Measurements from ENCODE around the gene ZSWIM4. TPM values are rescaled to one million over a fixed set of nuclear protein-coding genes. Genes with fewer than 3 reads are reported as not detected.

Gene ZSWIM4
- total RNA-seq, 1 experiment from 2014 or later, result 5.4 TPM

DNA sequence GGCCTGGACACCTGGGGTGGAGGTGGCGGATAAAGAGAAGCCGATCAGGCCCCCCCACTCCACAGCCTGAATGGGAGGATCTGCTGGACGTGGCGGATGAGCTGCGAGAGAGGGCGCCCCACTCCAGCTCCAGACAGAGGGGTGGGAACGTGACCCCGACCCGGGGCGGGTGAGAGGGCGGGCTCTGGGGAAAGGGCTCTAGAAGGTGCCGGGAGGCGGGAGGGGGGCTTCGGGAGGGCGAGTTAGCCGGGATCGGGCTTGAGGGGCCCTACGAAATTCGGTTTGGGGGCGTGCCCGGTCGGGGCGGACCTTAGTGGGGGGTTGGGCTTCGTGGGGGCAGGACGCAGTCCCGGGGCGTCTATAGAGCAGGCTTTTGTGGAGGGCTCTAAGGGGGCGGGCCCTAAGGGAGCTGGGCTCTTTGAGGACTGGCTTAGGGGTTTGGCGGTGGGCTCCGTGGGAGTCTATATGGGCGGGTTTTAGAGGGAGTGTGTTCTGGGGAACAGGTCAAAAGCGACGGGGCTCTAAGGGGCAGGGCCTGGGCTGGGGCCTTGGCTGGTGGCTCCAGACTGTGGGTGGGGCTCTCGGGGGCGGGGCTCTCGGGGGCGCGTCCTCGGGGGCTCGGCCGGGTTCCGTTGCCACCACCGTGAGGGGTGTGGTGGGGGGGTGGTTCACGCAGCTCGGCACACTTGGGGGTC is 77.6 kb downstream of the ZSWIM4 start:
- DNase-seq (ENCODE audit: low read depth), result peak; percentile 49

DNA sequence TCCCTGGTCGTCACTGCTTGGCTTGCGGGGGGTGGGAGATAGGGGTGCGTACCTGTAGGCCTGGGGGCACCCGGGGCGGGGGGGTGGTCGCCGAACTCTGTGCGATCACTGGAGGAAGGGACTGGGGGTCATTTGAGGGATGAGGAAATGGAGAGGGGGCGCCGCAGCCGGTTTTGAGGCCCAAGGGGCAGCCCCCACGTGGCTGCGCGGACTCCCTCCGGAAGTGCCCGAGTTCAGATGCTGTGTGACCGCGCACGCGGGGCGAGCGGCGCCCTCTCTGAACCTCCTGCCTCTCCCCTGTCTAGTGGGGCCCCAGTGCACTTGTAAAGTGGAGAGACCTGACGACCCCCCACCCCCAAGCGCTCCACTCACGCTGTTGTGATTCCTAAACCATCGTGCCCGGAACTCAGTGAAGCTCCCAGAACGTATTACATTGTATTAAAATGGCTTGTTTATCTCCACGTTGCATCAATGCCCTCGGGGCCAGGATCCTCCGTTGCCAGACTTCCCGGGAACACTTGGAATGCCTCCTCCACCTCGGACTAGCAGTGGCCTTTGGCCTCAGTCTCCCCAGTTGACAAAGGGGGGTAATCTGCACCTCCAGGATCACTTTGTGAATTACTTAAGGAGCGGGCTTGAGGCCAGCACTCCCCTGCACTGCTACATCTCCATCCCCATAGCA is 78.7 kb downstream of the ZSWIM4 start:
- DNase-seq (ENCODE audit: low read depth), result no peak

DNA sequence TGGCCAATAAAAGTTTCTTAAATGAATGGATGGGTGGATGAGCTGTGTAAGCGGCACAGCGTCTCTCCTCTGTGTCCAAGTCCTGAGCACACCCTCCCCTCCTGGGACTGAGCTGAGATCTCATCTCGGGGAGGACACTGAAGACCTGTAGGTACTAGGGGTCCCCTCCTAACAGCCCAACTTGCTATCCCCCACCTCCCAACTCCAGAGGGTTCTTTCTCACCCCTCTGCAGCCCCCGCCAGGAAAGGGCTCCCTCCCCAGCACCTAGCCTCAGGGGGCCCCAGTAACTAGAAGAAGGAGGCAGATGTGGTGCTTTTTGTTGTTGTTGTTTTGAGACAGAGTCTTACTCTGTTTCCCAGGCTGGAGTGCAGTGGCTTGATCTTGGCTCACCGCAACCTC is 80.6 kb downstream of the ZSWIM4 start:
- DNase-seq (ENCODE audit: low read depth), result no peak

DNA sequence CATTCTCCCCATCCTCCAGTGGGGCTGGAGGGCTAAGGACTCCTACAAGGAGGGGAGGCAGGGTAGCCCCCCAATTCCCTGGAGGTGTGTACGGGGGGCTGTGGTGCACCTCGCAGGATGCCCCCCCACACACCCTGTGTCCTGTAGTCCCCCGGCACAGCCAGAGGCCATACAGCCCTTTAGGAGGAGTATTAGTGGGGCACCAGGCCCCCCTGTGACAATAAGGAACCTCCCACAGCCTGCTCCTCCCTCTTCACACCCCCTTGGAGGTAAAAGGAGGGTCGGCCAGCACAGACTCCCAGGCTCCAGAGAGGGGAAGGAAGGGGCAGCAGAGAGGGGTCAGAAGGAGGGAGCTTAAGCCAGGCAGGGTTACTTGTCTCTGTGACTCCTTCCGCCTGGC is 81.6 kb downstream of the ZSWIM4 start, which contains the start of gene NANOS3:
NANOS3 (plus strand) TSS at position 301 of the 400 bp plus-strand sequence. CDS start 115 bp downstream, outside the sequence.
- DNase-seq (ENCODE audit: low read depth), result no peak

DNA sequence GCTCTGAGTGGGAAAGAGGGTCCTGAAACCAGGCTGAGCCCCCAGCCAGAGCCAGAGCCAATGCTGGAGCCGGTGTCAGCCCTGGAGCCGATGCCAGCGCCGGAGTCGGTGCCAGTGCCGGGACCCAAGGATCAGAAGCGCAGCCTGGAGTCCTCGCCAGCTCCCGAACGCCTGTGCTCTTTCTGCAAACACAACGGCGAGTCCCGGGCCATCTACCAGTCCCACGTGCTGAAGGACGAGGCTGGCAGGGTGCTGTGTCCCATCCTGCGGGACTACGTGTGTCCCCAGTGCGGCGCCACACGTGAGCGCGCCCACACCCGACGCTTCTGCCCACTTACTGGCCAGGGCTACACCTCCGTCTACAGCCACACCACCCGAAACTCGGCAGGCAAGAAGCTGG is 82.1 kb downstream of the ZSWIM4 start:
- no peak for DNase-seq (ENCODE audit: low read depth)

DNA sequence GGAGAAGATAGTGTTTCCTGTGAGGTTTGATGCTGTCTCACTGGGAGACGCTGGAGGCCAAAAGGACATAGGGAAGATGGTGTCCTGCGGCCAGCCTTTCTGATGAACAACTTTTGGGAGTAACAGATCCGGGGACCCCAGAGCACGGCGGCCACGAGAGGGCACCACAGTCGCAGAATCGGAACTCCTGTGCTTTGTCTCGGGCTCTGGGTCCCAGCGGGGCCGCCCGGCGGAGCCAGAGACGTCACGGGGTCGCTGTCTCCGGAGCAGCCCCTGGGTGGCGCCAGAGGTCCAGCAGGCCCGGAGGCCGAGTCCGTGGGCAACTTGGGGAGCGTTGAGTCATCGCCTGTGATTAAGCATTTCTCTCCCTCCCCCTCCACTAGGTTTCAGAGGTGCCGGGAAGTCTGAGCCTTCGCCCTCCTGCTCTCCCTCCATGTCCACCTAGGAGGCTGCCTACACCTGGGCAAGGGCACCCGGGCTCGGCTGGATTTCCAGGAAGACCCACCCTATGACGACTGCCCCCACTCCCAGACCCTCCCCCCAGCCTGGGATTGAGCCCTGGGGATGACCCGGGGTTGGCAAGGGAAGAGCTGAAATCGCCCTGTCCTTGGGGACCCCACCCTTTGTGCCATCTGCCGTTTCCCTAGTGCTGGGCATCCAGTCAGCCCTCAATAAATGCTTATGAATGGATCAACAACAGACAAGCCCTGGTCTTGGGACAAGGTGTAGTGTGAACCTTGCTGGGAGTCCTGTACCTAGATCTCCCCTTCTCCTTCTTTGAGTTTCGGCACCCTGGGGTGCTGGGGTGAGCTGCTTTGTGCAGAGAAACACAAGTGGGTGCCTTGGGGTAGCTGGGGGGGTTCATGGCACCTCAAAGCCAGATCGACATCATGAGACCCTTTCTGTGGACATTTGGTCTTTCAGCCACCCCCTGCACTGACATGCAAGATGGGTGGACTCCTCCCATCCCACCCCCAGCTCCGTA is 85.1 kb downstream of the ZSWIM4 start:
- DNase-seq (ENCODE audit: low read depth), result peak; percentile 98

DNA sequence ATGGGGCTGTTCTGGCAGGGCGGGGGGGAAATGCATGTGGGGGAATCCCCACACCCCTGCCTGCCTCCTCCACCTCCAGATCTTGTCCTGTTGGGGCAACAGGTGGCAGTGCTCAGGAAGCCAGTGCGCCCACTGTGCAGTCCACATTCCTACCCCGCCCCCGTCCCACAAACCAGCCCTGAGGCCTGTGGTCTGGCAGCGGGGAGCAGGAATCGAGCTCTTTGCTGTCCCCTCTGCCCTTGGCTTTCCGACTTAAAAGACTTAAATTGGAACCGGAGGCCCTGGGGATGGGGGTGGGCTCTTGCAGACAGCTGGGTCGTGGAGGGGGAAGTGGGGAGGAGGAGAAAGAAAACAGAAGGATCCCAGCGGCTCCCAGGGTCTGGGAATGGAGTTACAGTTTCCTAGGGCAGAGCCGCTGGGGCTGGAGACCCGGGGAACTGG is 86.0 kb downstream of the ZSWIM4 start:
- peak; percentile 73 for DNase-seq (ENCODE audit: low read depth)

Other genes with a start within 250 kb of the ZSWIM4 start
- 58.6 and 65.2 TPM in 2 replicates for gene MRI1, start 30.9 kb upstream of the ZSWIM4 start, total RNA-seq (2014; rRNA removed; shearing (Covaris generic))
- gene C19orf53, start 21.0 kb upstream of the ZSWIM4 start, total RNA-seq (2014; rRNA removed; shearing (Covaris generic)), result 214 and 231 TPM in 2 replicates
- 1.6 TPM in 1 of 2 replicates, not detected in the other for gene NANOS3, start 81.7 kb downstream of the ZSWIM4 start, total RNA-seq (2014; rRNA removed; shearing (Covaris generic))
- gene BRME1, start 110.7 kb downstream of the ZSWIM4 start, total RNA-seq (2014; rRNA removed; shearing (Covaris generic)), result 2.1 and 7.9 TPM in 2 replicates
- gene CC2D1A, start 110.8 kb downstream of the ZSWIM4 start, total RNA-seq (2014; rRNA removed; shearing (Covaris generic)), result 17.8 and 22.7 TPM in 2 replicates
- gene PODNL1, start 143.0 kb downstream of the ZSWIM4 start, total RNA-seq (2014; rRNA removed; shearing (Covaris generic)), result not detected in 2 replicates
- 29.4 and 40.5 TPM in 2 replicates for gene DCAF15, start 157.1 kb downstream of the ZSWIM4 start, total RNA-seq (2014; rRNA removed; shearing (Covaris generic))
- 1.3 and 1.4 TPM in 2 replicates for gene RFX1, start 210.9 kb downstream of the ZSWIM4 start, total RNA-seq (2014; rRNA removed; shearing (Covaris generic))
- not detected in 2 replicates for gene RLN3, start 232.7 kb downstream of the ZSWIM4 start, total RNA-seq (2014; rRNA removed; shearing (Covaris generic))
- gene IL27RA, start 236.3 kb downstream of the ZSWIM4 start, total RNA-seq (2014; rRNA removed; shearing (Covaris generic)), result 10.7 and 11.1 TPM in 2 replicates